ENCODE results near the gene CIAO1.
"Not testable (repeated sequence)": the region's sequence is repeated elsewhere in the genome, so short reads cannot be mapped to it uniquely, and the experiment has no call there.

The CIAO1 gene

DNA sequence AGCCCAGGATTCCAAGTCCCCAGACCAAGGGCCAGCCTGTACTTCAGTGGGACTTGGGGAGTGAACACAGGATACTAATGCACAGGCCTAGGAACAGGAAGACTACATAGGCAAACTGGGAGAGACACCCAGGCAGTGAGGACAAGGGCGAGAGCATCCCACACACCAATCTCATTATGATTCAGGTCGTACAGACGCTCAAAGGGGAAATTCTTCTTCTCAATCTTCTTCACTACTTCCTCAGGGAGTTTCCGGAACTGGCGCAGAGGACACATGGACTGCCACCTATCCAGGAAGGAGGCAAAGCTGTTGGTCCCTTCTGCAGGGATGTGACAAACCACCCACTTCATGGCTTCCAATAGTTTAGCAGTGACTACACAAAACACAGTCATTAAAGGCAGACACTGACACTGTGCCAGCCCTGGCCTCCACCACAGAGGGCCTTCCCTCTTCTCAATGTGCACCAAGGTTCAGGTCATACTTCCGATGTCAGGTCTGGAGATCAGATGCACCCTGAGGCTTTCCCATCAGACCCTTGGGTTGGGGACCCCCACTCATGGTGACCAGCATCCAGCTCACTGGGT is 21.3 kb downstream of the CIAO1 start:
- DNase-seq = no peak

DNA sequence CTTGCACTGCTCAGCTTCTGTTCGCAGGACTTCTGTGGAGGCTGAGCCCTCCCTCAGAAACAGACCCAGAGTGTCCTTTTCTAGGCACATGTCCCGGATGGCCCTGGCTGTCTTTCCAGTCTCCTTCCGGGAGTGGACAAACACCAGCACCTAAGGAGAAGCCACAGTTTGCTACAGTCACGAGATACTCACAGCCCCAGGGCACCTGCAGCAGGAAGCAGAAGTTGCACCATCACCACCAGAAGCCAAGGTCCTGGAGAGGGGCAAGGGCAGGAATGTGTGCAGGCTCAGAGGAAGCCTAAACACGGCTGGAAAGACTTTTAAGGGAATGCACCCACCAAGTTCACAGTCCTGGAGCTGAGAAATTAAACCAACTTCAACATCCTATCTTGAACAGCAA is 25.7 kb downstream of the CIAO1 start:
- no peak for DNase-seq

DNA sequence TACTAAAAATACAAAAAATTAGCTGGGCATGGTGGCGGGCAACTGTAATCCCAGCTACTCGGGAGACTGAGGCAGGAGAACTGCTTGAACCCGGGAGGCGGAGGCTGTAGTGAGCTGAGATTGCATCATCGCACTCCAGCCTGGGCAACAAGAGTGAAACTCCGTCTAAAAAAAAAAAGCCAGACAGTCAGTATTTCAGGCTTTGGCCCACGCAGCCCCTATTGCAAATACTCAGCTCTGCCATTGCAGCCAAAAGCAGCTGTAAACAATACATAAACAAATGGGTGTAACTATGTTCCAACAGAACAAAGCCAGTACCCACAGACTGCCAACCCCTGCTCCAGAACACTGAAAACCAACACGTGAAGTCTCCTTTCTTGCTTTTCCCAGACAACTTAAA is 28.2 kb downstream of the CIAO1 start:
- DNase-seq = not testable (repeated sequence)

DNA sequence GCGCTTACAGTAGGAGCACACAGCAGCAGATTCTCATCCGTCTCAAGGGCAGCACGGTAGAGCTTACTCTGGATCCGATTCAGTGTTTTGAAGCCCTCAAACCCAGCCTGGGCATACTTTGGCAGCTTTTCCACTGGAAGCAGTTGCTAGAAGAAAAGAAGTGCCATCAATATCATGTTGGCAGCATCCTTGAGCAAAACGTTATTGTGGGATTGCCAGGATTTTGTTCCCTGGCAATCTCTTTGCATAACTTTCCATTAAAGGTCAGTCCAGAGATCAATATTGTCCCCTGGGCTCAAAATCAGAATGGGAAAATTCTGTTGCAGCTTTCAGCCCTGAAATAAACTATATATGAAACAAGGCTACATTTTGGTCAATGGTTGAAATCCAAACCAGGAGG is 30.9 kb downstream of the CIAO1 start:
- no peak for DNase-seq

DNA sequence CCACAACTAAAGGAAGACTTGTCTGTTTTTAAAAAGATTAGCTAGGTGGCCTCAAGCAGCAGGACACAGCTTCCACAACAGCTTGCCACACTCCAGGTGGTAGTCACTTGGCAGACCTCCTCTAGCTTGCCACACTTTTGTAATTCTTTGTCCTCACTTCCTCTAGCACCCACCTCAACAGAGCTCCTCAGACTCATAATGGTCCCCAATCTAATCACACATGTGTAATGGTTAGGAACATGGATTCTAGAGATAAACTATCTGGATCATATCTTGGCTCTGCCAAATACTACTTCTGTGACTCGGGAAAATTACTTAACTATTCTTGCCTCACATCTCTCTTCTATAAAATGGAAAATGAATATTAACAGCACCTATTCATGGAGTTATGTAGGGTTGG is 35.8 kb downstream of the CIAO1 start:
- no peak for DNase-seq

DNA sequence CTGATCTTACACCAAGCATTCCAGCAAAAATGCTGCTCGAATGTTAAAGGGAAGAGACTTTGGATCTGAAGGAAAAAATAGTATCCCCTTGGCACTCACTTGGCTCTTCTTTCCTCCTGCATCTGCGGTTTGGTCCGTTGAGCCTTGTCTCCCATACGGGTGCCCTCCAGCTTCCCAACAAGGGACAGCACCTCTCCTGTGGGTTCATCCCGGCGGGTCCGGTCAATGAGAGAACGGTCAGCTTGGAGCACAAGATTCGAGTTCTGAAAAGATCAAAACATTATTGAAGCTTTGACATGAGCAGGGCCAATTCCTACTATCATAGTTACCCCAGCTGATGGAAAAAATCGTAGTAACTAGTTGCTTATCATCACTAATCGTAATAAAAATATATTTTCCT is 38.6 kb downstream of the CIAO1 start:
- DNase-seq = no peak

DNA sequence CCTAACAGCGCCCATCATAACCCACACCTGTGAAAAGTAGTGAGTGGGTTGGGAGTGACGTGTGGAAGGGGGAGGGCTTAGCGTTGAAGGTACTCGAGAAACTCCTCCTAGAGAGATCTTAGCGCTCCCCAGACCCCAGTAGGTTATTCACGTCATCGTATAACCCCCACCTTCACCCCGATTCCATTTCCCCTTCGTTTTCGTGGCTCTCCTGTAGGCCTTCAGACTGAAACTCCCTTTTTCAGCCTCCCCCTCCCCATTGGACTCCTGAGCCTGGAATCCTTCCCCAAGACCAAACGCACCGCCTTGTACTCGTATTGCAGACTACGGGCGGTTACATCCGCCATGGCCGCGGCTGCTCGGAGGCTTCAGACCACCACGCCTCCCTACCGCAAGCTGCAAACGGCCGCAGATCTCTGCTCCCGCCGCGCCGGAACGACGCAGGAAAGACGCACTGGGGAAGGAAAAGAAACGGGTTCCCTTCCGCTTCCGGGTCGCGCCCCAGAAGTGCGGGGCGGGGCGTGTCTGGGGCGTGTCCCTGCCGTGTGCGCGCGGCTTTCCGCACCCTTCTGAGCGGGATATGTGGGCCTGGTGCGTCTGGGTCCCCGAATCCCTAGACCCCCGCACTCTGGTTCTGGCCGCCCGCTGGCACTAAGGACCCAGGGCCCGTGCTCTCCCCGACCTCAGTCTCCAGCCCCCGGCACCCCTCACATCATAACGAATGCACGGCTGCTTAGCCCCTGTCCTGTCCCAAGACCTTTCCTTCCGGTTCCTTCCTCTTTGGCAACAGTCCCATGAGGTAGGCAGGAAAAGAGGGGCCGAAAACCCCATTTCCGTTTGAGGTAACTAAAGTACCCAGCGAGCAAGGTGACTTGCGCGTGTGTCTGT is 39.3 kb downstream of the CIAO1 start, which contains the start of gene SNRNP200:
Gene SNRNP200, minus strand, starts transcription at position 456 of the 888 bp plus-strand sequence. Its CDS starts 109 bp downstream, at position 347.
- DNase-seq = peak; percentile 92

DNA sequence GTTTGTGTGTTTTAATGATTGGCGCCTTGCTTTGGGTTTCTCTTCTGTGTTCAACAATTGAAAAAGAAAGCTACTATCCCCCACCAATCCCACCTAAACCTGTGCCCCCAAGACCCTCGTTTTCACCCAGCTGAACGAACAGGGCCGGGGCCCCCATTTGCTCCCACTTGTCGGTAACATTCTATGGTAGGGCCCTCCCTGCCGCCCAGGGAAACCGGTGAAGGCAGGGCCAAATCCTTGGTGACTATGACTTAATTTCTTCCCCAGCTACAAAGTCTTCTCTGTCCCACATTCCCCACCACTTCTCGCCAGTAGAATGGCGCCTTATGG is 39.9 kb downstream of the CIAO1 start:
- no peak for DNase-seq

DNA sequence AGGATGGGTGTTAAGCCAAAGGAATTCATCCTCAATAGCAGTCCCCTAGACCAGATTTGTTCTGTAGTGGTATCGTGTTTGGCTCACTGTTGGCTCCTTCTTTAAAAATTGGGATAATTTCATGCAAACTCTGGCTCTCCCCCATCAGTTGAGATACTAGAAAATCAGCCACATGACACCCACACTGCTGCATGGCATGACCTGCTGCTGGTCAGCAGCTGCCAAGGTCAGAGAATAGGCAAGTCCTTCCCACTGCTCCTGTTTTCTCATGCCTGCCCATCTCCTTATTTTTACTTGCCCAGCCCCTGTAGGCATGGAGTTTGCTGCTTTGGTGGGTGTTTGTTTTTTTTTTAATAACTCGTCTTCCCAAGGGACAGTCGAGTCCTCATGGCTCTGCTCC is 40.3 kb downstream of the CIAO1 start:
- DNase-seq = no peak

DNA sequence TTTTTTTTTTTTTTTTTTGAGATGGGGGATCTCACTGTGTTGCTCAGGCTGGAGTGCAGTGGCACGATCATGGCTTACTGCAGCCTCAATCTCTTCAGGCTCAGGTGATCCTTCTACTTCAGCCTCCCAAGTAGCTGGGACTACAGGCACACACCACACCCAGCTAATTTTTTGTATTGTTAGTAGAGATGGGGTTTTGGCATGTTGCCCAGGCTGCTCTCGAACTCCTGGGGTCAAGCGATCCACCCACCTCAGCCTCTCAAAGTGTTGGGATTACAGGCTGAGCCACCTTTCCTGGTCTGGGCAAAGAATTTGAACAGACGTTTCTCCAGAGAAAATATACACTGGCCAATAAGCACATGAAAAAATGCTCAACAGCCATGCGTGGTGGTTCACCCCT is 42.2 kb downstream of the CIAO1 start:
- no peak for DNase-seq

DNA sequence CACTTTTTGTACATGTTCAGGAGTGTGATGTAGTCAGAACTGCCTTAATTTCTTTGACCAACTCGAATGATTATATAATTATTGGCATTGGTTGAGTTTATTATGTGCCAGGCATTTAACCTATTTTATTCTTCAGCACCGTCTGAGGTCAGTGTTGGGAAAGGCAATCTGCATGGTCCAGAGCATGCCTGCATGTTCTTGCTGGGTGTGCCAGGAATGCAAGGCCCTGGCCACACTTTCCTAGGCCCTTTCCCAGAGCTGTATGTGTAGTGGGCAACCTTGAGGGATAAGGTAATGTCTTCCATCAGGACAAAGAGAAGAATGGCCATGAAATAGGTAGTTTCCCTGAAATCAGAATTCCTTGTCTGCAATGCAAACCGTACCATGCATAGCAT is 49.0 kb downstream of the CIAO1 start:
- no peak for DNase-seq

DNA sequence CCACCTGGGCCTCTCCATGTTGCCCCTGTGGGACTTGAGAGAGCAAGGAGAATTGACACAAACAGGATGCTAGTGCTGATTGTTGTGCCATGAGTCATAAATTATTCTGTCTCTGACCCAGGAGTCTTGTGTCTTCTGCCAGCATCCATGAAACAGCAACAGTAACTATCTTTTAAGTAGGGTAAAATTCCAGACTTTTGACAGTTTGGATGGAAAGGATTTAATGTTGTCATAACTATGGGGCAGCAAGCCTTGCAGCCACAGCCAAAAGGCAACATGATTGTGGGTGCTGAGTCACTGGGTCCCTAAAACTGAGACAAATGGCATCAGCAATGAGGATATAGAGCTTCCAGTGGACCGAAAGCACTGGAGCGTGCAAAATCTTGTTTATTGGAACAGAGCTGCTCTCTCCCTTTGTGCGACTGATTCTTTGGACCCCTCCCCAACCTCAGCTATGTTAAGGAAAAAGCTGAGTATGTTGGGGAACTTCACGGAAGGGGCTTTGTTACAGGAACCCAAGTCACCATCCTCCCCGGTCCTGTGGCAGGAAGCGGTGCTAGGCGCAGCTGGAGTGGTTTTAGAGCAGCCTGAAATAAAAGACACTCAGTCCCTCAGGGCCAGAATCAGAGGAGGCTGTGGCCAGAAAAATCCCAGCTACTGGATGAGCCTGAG is 49.5 kb downstream of the CIAO1 start:
- DNase-seq = peak; percentile 30

DNA sequence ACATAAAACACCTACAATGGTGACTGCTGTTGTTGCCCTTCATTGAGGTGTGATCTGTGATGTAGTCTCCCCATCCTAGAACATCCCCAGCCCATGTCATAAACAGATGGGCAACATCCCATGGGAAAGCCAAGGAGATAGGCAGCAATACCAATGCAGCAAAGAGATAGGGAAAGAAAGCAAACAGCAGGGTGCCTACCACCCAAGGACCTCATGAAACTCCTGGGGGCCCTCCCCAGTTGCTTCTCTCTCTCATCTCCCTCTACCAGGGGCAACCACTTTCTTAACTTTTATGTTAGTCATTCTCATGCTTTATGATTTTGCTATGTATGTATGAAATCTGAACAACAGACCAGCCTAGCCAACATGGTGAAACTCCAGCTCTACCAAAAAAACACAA is 51.0 kb downstream of the CIAO1 start:
- DNase-seq = no peak

DNA sequence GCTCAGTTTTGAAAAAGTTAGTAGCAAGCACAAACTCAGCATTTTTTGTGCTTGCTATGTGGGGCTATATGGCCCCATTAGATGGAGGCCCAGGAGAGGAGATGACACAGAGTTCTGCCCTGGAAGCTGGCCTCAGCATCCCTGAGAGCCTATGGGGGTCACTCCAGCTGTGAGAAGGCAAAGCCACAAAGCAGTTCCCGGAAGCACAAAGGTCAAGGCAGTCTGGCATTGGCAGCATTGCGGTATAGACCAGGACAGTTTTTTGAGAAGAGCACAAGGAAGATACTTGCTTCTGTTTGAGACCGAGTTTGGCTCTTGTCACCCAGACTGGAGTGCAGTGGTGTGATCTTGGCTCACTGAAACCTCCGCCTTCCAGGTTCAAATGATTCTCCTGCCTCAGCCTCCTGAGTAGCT is 51.6 kb downstream of the CIAO1 start:
- DNase-seq = no peak

DNA sequence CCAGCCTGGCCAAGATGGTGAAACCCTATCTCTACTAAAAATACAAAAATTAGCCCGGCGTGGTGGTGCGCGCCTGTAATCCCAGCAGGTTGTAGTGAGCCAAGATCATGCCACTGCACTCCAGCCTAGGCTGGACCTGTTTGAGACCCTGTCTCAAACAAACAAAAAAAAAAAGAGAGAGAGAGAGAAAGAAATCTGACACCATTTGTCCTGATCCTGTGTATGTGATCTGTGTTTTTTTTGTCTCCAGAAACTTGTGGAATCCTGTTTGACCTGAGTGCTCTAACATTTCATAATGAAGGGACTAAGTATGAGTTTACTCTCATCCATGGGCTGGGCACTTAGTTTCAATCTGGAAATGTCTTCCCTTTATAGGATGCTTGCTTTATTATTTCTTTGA is 52.7 kb downstream of the CIAO1 start:
- no peak for DNase-seq

DNA sequence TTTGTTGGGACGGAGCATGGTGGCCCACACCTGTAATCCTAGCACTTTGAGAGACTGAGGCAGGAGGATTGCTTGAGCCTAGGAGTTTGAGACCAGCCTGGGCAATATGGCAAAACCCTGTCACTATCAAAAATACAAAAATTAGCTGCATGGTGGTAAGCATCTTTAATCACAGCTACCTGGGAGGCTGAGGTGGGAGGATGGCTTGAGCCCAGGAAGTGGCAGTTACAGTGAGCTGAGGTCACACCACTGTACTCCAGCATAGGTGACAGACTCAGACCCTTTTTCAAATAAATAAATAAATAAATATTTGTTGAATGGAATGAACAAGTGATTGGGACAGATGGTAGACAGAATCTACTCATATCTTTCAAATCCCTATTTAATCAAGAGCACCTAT is 53.4 kb downstream of the CIAO1 start:
- DNase-seq = no peak

DNA sequence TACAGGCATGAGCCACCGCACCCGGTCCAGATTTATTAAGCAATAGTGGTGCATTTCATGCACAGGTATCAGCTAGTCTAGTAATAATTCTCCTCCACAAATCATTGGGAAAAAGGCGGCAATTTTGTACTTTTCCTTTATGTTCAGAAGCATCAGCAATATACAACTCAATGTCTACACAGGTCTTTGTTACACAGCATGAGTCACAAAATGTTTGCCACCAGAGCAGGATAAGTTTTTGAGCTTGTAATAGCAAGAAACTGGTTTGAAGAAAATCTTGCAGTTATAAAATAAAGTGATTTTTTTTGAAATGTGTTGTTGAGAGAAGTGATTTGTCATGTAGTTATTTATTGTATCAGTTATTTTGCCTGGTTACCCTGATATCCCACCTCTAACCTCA is 54.3 kb downstream of the CIAO1 start:
- DNase-seq = no peak

DNA sequence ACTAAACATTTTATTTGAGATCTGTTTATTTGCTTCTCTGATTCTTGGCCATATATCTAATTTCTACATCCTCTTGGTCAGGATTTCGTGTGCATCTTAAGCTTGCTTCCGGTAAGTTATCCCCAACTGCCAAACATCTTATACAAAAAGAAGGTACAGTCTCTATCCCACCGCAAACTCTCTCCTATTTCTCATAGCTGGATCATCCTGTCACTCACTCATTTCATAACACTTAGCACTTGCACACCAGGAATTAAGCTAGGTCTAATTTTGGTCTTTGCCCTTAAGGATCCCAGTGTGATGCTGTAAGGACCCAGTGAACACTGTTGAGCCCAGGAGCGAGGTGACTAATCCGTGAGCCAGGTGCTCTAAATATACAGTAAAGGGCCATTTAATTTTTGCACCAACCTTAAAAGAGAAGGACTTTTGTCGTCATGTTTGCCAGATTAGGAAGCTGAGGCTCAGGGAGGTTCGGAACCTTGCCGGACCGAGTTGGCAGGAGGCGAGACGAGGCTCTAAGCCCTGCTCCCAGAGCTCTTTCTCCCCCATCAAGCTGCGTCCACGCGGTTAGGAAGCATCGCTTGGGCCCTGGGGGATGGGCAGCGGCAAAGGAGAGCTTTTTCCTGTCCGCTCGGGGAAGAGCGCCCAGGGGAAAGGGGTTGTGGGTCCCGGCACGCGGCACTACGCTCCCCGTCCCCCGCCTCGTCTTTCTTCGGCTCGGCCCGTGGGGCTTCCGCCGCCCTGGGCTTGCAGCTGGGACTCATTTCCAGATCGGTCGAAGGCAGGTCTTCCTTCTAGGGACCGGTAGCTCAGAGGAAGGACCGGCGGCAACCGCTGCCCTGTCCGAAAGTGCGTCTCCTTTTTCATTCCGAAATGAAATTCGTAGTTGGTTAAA is 55.0 kb downstream of the CIAO1 start:
- DNase-seq = peak; percentile 46
